ENCODE measurements around the gene TAB3. TPM values are rescaled to one million over a fixed set of nuclear protein-coding genes. Genes with fewer than 3 reads are reported as not detected.

TAB3 gene
- total and polyA plus RNA-seq, 7 experiments from 2014 or later, result 4.0 to 24.8 (median 18.8) TPM

DNA sequence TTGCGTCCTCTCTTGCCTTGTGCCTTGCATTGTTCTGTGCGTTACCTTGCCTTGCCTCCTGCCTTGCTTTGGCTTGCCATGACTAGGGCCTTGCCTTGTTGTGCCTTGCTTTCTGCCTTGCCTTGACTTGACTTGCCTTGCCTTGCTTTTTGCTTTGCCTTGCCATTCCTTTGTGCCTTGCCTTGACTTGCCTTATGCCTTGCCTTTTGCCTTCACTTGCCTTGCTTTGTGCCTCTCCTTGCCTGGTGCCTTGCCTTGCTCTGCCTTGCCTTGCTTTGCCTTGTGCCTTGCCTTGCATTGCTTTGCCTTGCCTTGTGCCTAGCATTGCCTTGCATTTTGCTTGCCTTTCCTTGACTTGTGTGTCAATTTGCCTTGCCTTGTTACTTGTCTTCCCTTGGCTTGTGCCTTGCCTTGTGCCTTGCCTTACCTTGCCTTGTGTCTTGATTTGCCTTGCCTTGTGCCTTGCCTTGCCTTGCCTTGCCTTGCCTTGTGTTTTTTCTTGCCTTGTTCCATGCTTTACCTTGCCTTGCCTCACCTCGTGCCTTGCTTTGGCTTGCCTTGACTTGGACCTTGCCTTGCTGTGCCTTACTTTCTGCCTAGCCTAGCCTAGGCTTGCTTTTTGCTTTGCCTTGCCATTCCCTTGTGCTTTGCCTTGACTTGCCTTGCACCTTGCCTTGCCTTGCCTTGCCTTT lies 95.8 kb downstream of the TAB3 start:
- Histone ChIP-seq H3K36me3 (ENCODE audit: control insufficient read depth in 2 of 3, insufficient read depth in 3 of 3, low read length in 3 of 3) (no peaks in the 10 kb centered on the region), H3K27ac (ENCODE audit: low read depth, low read length) (no peak overlapping the region), H3K4me1 (ENCODE audit: control insufficient read depth in 2 of 2, insufficient read depth in 2 of 2, low read length in 2 of 2) (no peaks in the 10 kb centered on the region), H3K4me3 (ENCODE audit: low read length) (no peak overlapping the region), H3K27me3 (ENCODE audit: control insufficient read depth in 2 of 2, insufficient read depth in 2 of 2, low read length in 2 of 2) (no peaks in the 10 kb centered on the region), H3K9me3 (ENCODE audit: control insufficient read depth in 2 of 3, low read length in 3 of 3) (peaks cover 0 to 3% (median 0%) of the 10 kb centered on the region in 3 experiments)
- H3K4me3 Mint-ChIP-seq, result no peak overlapping the region
- no peak overlapping the region for H3K27ac Mint-ChIP-seq
- intact Hi-C loops (cut with micrococcal nuclease), result no loop called here
- peaks cover 0 to 43% (median 0%) of the 10 kb centered on the region in 11 donors for H3K9me3 Mint-ChIP-seq
- H3K36me3 Mint-ChIP-seq, result no peaks in the 10 kb centered on the region
- POLR2A ChIA-PET, result no interaction called here
- CTCF ChIA-PET, result no interaction called here
- no peaks in the 10 kb centered on the region for H3K27me3 Mint-ChIP-seq
- no peaks in the 10 kb centered on the region for H3K4me1 Mint-ChIP-seq
- ATAC-seq (no peak), DNase-seq (no peak)

GRCh38 chrX:30791296-30792278 lies 97.5 kb downstream of the TAB3 start:
- POLR2A ChIA-PET, result no interaction called here
- Mint-ChIP-seq H3K27me3 (no peaks in the 10 kb centered on the region), H3K27ac (no peak overlapping the region), H3K4me3 (no peak overlapping the region), H3K36me3 (no peaks in the 10 kb centered on the region), H3K9me3 (peaks cover 0 to 43% (median 0%) of the 10 kb centered on the region in 11 donors), H3K4me1 (no peaks in the 10 kb centered on the region)
- H3K27ac ChIP-seq (ENCODE audit: low read depth, low read length), result no peak overlapping the region
- intact Hi-C loops (cut with micrococcal nuclease), result no loop called here
- no peaks in the 10 kb centered on the region for H3K9me3 ChIP-seq (ENCODE audit: control insufficient read depth in 2 of 3, low read length in 3 of 3)
- CTCF ChIA-PET, result no interaction called here
- H3K27me3 ChIP-seq (ENCODE audit: control insufficient read depth in 2 of 2, insufficient read depth in 2 of 2, low read length in 2 of 2), result no peaks in the 10 kb centered on the region
- ATAC-seq, result no peak
- H3K4me3 ChIP-seq (ENCODE audit: low read length), result no peak overlapping the region
- no peaks in the 10 kb centered on the region for H3K4me1 ChIP-seq (ENCODE audit: control insufficient read depth in 2 of 2, insufficient read depth in 2 of 2, low read length in 2 of 2)
- DNase-seq, result no peak
- no peaks in the 10 kb centered on the region for H3K36me3 ChIP-seq (ENCODE audit: control insufficient read depth in 2 of 3, insufficient read depth in 3 of 3, low read length in 3 of 3)

DNA sequence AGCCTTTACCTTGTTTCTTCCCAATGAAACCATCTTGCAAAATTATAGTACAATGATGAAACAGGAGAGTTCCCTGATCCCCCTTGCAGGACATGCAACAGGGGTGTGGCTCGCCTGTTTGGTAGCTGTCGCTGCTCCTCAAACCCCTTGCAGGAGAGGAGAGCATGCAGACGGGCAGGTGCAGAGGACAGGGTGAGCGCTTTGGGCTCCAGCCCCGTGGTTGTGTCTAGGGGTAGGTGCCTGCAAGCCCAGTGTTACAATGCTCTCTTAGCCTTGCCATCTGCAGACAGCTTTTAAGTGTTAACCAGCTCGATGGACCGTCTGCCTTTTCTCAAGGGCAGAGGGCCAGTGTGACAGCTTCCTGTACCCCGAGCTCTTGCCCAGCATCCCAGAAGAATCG lies 102.0 kb downstream of the TAB3 start:
- H3K27me3 Mint-ChIP-seq, result peaks cover 0 to 2% (median 0%) of the 10 kb centered on the region in 5 donors
- Histone ChIP-seq H3K4me3 (ENCODE audit: low read length) (no peak overlapping the region), H3K36me3 (ENCODE audit: control insufficient read depth in 2 of 3, insufficient read depth in 3 of 3, low read length in 3 of 3) (no peaks in the 10 kb centered on the region), H3K27ac (ENCODE audit: low read depth, low read length) (no peak overlapping the region), H3K9me3 (ENCODE audit: control insufficient read depth in 2 of 3, low read length in 3 of 3) (no peaks in the 10 kb centered on the region), H3K27me3 (ENCODE audit: control insufficient read depth in 2 of 2, insufficient read depth in 2 of 2, low read length in 2 of 2) (no peaks in the 10 kb centered on the region), H3K4me1 (ENCODE audit: control insufficient read depth in 2 of 2, insufficient read depth in 2 of 2, low read length in 2 of 2) (no peaks in the 10 kb centered on the region)
- intact Hi-C loops (cut with micrococcal nuclease), result no loop called here
- CTCF ChIA-PET, result no interaction called here
- DNase-seq (no peak), ATAC-seq (no peak)
- H3K4me3 Mint-ChIP-seq, result no peak overlapping the region
- peaks cover 0 to 18% (median 0%) of the 10 kb centered on the region in 11 donors for H3K9me3 Mint-ChIP-seq
- no peak overlapping the region for H3K27ac Mint-ChIP-seq
- no peaks in the 10 kb centered on the region for H3K4me1 Mint-ChIP-seq
- POLR2A ChIA-PET, result no interaction called here
- H3K36me3 Mint-ChIP-seq, result no peaks in the 10 kb centered on the region

DNA sequence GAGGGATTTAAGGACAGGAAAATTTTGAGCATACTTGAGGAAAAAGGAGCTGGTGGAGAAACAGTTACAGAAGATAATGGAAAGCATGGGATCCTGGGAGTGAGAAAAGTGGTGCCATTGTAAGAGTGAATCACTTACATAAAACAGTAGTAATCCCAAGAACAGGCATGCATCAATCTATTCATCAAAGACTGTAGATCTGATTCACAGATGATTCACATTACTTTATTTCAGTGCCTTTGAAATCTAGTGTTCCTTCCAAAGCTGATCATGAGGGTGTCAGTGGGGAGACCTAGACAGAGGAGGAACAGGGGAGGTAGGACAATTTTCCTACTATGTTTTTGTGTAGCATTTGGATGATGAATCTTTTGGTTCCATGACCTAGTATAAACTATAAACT lies 102.7 kb downstream of the TAB3 start:
- Mint-ChIP-seq H3K27ac (no peak overlapping the region), H3K9me3 (peaks cover 0 to 18% (median 0%) of the 10 kb centered on the region in 11 donors), H3K4me3 (no peak overlapping the region), H3K4me1 (no peaks in the 10 kb centered on the region), H3K27me3 (peaks cover 0 to 2% (median 0%) of the 10 kb centered on the region in 5 donors), H3K36me3 (no peaks in the 10 kb centered on the region)
- DNase-seq (no peak), ATAC-seq (no peak)
- Histone ChIP-seq H3K27ac (ENCODE audit: low read depth, low read length) (no peak overlapping the region), H3K4me3 (ENCODE audit: low read length) (no peak overlapping the region), H3K4me1 (ENCODE audit: control insufficient read depth in 2 of 2, insufficient read depth in 2 of 2, low read length in 2 of 2) (no peaks in the 10 kb centered on the region), H3K36me3 (ENCODE audit: control insufficient read depth in 2 of 3, insufficient read depth in 3 of 3, low read length in 3 of 3) (no peaks in the 10 kb centered on the region), H3K9me3 (ENCODE audit: control insufficient read depth in 2 of 3, low read length in 3 of 3) (no peaks in the 10 kb centered on the region), H3K27me3 (ENCODE audit: control insufficient read depth in 2 of 2, insufficient read depth in 2 of 2, low read length in 2 of 2) (no peaks in the 10 kb centered on the region)
- ChIA-PET POLR2A (no interaction called here), CTCF (no interaction called here)
- intact Hi-C loops (cut with micrococcal nuclease), result no loop called here

DNA sequence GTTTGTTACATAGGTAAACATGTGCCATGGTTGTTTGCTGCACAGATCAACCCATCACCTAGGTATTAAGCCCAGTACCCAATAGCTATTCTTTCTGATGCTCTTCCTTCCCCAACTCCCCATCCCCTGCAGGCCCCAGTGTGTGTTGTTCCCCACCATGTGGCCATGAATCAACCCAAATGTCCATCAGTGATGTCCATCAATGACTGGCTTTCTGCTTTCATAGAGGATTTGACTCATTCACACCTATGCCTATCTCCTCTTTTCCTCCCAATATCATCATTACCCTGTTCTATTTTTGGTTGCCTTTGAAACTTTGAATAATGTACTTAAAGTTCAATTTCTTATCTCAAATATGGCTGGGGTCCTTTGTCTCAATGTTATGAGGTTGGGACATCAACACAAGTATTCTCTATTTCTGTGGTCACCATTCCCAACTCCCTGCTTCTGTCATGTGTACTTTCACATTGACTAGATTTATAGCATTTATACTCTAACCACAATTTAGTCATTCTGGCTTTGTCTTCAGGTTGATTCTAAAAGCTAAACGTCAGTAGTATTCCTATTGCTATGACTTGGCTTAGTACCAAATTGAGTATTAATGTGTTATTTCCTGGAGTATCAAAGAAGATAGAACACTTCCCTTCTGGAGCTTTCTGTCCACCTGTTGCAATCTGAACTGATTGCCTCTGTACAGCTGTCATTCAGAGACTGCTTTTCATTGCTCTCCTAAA lies 107.2 kb downstream of the TAB3 start:
- no peak for ATAC-seq
- no peak for DNase-seq
- Mint-ChIP-seq H3K4me1 (no peaks in the 10 kb centered on the region), H3K9me3 (peaks cover 0 to 2% (median 0%) of the 10 kb centered on the region in 11 donors), H3K36me3 (no peaks in the 10 kb centered on the region), H3K27ac (no peak overlapping the region), H3K27me3 (peaks cover 0 to 4% (median 0%) of the 10 kb centered on the region in 5 donors), H3K4me3 (no peak overlapping the region)
- CTCF ChIA-PET, result no interaction called here
- Histone ChIP-seq H3K9me3 (ENCODE audit: control insufficient read depth in 2 of 3, low read length in 3 of 3) (no peaks in the 10 kb centered on the region), H3K36me3 (ENCODE audit: control insufficient read depth in 2 of 3, insufficient read depth in 3 of 3, low read length in 3 of 3) (no peaks in the 10 kb centered on the region), H3K4me3 (ENCODE audit: low read length) (no peak overlapping the region), H3K4me1 (ENCODE audit: control insufficient read depth in 2 of 2, insufficient read depth in 2 of 2, low read length in 2 of 2) (no peaks in the 10 kb centered on the region), H3K27ac (ENCODE audit: low read depth, low read length) (no peak overlapping the region), H3K27me3 (ENCODE audit: control insufficient read depth in 2 of 2, insufficient read depth in 2 of 2, low read length in 2 of 2) (no peaks in the 10 kb centered on the region)
- POLR2A ChIA-PET, result no interaction called here
- intact Hi-C loops (cut with micrococcal nuclease), result no loop called here

DNA sequence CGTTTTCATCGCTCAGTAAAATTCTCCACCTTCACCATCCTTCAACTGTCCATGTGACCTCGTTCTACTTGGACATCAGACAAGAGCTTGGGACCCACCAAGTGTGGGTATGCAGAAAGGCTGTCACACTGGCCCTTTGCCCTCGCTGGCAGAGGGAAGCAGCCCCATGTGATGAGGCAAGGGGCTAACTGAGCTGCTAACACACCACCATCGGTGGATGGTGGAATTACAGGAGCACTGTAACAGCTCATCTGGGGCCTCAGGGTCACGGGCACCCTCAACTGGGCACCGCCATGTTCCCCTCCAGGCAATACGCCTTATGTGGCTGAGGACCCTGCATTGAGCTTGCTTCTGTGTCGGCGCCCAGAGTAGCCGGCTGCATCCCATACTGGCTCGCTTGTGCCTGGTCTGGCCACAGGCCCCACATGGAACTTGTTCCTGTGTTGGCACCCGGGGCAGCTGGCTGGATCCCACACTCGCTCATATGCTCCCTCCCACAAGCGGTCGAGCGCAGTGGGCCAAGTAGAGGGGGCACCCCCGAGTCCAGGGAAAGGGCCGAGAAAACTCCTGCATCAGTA lies 109.5 kb downstream of the TAB3 start:
- intact Hi-C loops (cut with micrococcal nuclease), result no loop called here
- H3K4me3 Mint-ChIP-seq, result no peak overlapping the region
- Histone ChIP-seq H3K9me3 (ENCODE audit: control insufficient read depth in 2 of 3, low read length in 3 of 3) (no peaks in the 10 kb centered on the region), H3K4me1 (ENCODE audit: control insufficient read depth in 2 of 2, insufficient read depth in 2 of 2, low read length in 2 of 2) (no peaks in the 10 kb centered on the region), H3K4me3 (ENCODE audit: low read length) (no peak overlapping the region), H3K27me3 (ENCODE audit: control insufficient read depth in 2 of 2, insufficient read depth in 2 of 2, low read length in 2 of 2) (no peaks in the 10 kb centered on the region), H3K27ac (ENCODE audit: low read depth, low read length) (no peak overlapping the region), H3K36me3 (ENCODE audit: control insufficient read depth in 2 of 3, insufficient read depth in 3 of 3, low read length in 3 of 3) (no peaks in the 10 kb centered on the region)
- no peaks in the 10 kb centered on the region for H3K36me3 Mint-ChIP-seq
- DNase-seq, result no peak
- H3K9me3 Mint-ChIP-seq, result peaks cover 0 to 8% (median 0%) of the 10 kb centered on the region in 11 donors
- CTCF ChIA-PET, result no interaction called here
- POLR2A ChIA-PET, result no interaction called here
- no peak for ATAC-seq
- no peaks in the 10 kb centered on the region for H3K4me1 Mint-ChIP-seq
- no peak overlapping the region for H3K27ac Mint-ChIP-seq
- peaks cover 0 to 4% (median 0%) of the 10 kb centered on the region in 5 donors for H3K27me3 Mint-ChIP-seq

Data from naive thymus-derived CD4-positive, alpha-beta T cell (primary cell).